A549 (cell line): ENCODE measurements around the gene CATSPERZ. TPM values are rescaled to one million over a fixed set of nuclear protein-coding genes. Genes with fewer than 3 reads are reported as not detected.

Source experiments
- ATAC-seq, 2 experiments: fragments of 200-7000 bp in 1 of 2; fragments of >200 bp in 1 of 2; cut with Nextera tagmentation in 1 of 2; cut with Tn5 transposase in 1 of 2; 3 replicates each; pipeline versions ENCODE4 v1.8.0 to v1.9.1; 2018 to 2020; ENCODE audit warnings: mild to moderate bottlenecking in 1 of 2, moderate library complexity in 1 of 2
- CTCF ChIA-PET: fragments of 300-600 bp; sonication (Branson Sonifier 250); formaldehyde crosslinking; extraction: SDS; loops from one replicate; lab custom pipeline; 2021; ENCODE audit warnings: antibody characterized with exemption, inconsistent platforms; lab: Yijun Ruan, JAX
- POLR2A ChIA-PET: fragments of 350-600 bp; formaldehyde crosslinking; extraction: SDS; loops from one replicate; lab custom pipeline; 2021; ENCODE audit warnings: antibody characterized with exemption, inconsistent platforms; lab: Yijun Ruan, JAX
- DNase-seq, 2 experiments: peaks; one replicate each; pipeline versions ENCODE4 v3.0.0 to v3.0.0-alpha.2; 2011 to 2016; ENCODE audit warnings: low read depth in 1 of 2, low spot score in 1 of 2
- FAIRE-seq: peaks from 2 replicates; lab custom pipeline; 2011; peaks lifted over from hg19 to GRCh38; lab: Jason Lieb, UNC
- H3K27ac ChIP-seq, 2 experiments: fragments of >200 bp; sonication (Bioruptor Twin); formaldehyde crosslinking; 3 replicates each; pipeline ENCODE4 v1.5.1; 2016 to 2017
- H3K4me1 ChIP-seq: fragments of >200 bp; sonication (Bioruptor Twin); formaldehyde crosslinking; 3 replicates; pipeline ENCODE4 v1.6.1; 2016
- H3K4me2 ChIP-seq: fragments of >200 bp; sonication (Bioruptor Twin); formaldehyde crosslinking; 3 replicates; pipeline ENCODE4 v1.6.1; 2016
- H3K4me3 ChIP-seq: fragments of >200 bp; sonication (Bioruptor Twin); formaldehyde crosslinking; 3 replicates; pipeline ENCODE4 v1.5.1; 2016
- H3K9me3 ChIP-seq: fragments of >200 bp; sonication (Bioruptor Twin); formaldehyde crosslinking; 3 replicates; pipeline ENCODE4 v1.6.1; 2016
- BHLHE40 ChIP-seq: IDR thresholded peaks from 2 replicates; pipeline ENCODE4 v1.6.1; 2012; ENCODE audit warnings: low read depth, low read length, inconsistent platforms
- CEBPB ChIP-seq, 2 experiments: fragments of >200 bp in 1 of 2; sonication (Bioruptor Twin) in 1 of 2; formaldehyde crosslinking in 1 of 2; IDR thresholded peaks; 2 replicates each; pipeline ENCODE4 v1.6.1; 2012 to 2016
- CHD2 ChIP-seq: fragments of 150-350 bp; IDR thresholded peaks from 2 replicates; pipeline ENCODE4 v1.6.1; 2014; ENCODE audit warnings: low read length; ENCODE audit not compliant: partially characterized antibody
- CHD4 ChIP-seq: fragments of 200-600 bp; sonication (generic); IDR thresholded peaks from 2 replicates; pipeline ENCODE4 v1.6.1; 2016; ENCODE audit warnings: antibody characterized with exemption, mild to moderate bottlenecking, borderline replicate concordance
- EHF ChIP-seq: fragments of 250-450 bp; sonication (Bioruptor Pico); IDR thresholded peaks from 2 replicates; pipeline ENCODE4 v1.5.0; 2020; ENCODE audit warnings: mild to moderate bottlenecking
- EHMT2 ChIP-seq: fragments of 200-600 bp; sonication (generic); IDR thresholded peaks from 2 replicates; pipeline ENCODE4 v1.6.1; 2016; ENCODE audit warnings: antibody characterized with exemption, low read depth, mild to moderate bottlenecking, moderate library complexity
- ESRRA ChIP-seq: fragments of 150-350 bp; IDR thresholded peaks from 2 replicates; pipeline ENCODE4 v1.6.1; 2014; ENCODE audit warnings: mild to moderate bottlenecking, low read length, borderline replicate concordance
- FOSB ChIP-seq: fragments of 250-450 bp; sonication (Bioruptor Pico); IDR thresholded peaks from 2 replicates; pipeline ENCODE4 v1.5.0; 2020; ENCODE audit warnings: mild to moderate bottlenecking, moderate library complexity
- FOSL2 ChIP-seq, 2 experiments: fragments of 450-650 bp in 1 of 2; fragments of >200 bp in 1 of 2; sonication (Bioruptor Twin) in 1 of 2; formaldehyde crosslinking; IDR thresholded peaks; 2 replicates each; pipeline versions ENCODE4 v1.5.0 to v1.6.1; 2016 to 2020; ENCODE audit warnings: mild to moderate bottlenecking in 1 of 2, moderate library complexity in 1 of 2
- GATA3 ChIP-seq: IDR thresholded peaks from 2 replicates; pipeline ENCODE4 v1.6.1; 2012; ENCODE audit warnings: borderline replicate concordance
- JUNB ChIP-seq: fragments of >200 bp; sonication (Bioruptor Twin); formaldehyde crosslinking; IDR thresholded peaks from 2 replicates; pipeline ENCODE4 v1.6.1; 2016
- KDM5A ChIP-seq: fragments of 200-600 bp; sonication (generic); IDR thresholded peaks from 2 replicates; pipeline ENCODE4 v1.6.1; 2016; ENCODE audit warnings: antibody characterized with exemption, mild to moderate bottlenecking
- MAZ ChIP-seq: fragments of 150-350 bp; IDR thresholded peaks from 2 replicates; pipeline ENCODE4 v1.6.1; 2014; ENCODE audit warnings: antibody characterized with exemption, low read depth, low read length, borderline replicate concordance
- POLR2A ChIP-seq: IDR thresholded peaks from 2 replicates; pipeline ENCODE4 v1.6.1; 2012; ENCODE audit warnings: mild to moderate bottlenecking, low read length
- POLR2AphosphoS2 ChIP-seq: conservative IDR thresholded peaks from 2 replicates; pipeline ENCODE4 v1.6.1; 2012; ENCODE audit warnings: low read length, improper control_type of control experiment, inconsistent platforms
- RARB ChIP-seq: fragments of 250-450 bp; sonication (Bioruptor Pico); IDR thresholded peaks from 2 replicates; pipeline ENCODE4 v1.8.0; 2021; ENCODE audit warnings: mild to moderate bottlenecking, moderate library complexity
- RNF2 ChIP-seq: fragments of 200-600 bp; sonication (generic); IDR thresholded peaks from 2 replicates; pipeline ENCODE4 v1.6.1; 2016; ENCODE audit warnings: low read depth, mild to moderate bottlenecking, antibody characterized with exemption, moderate library complexity, borderline replicate concordance
- SMC3 ChIP-seq: fragments of >200 bp; sonication (Bioruptor Twin); formaldehyde crosslinking; IDR thresholded peaks from 3 replicates; pipeline ENCODE4 v1.6.1; 2018; ENCODE audit warnings: inconsistent platforms
- SREBF2 ChIP-seq: fragments of 450-650 bp; IDR thresholded peaks from 2 replicates; pipeline ENCODE4 v1.6.1; 2014; ENCODE audit warnings: mild to moderate bottlenecking, moderate library complexity
- TP53 ChIP-seq: fragments of 250-450 bp; sonication (Bioruptor Pico); IDR thresholded peaks from 2 replicates; pipeline ENCODE4 v1.5.0; 2021; ENCODE audit warnings: mild to moderate bottlenecking, moderate library complexity
- ZC3H11A ChIP-seq: fragments of 450-650 bp; IDR thresholded peaks from 2 replicates; pipeline ENCODE4 v1.6.1; 2014; ENCODE audit warnings: antibody characterized with exemption, mild to moderate bottlenecking
- ZFP36 ChIP-seq: fragments of 450-650 bp; IDR thresholded peaks from 2 replicates; pipeline ENCODE4 v1.6.1; 2014; ENCODE audit warnings: borderline replicate concordance; ENCODE audit not compliant: partially characterized antibody
- WGBS: methylation state at CpG from one replicate; pipeline ENCODE4 v1.1.6; 2017; ENCODE audit errors: missing lambda C conversion rate; 5-methylcytosine and 5-hydroxymethylcytosine counted together
- polyA plus RNA-seq, 4 experiments: library from polyadenylated mRNA; depleted of rRNA in 3 of 4; stranded (reverse); fragments of >200 nt; fragmentation: RNase III in 1 of 4; extraction: RNeasy Plus Mini Kit Qiagen cat#74134 plus additional on column Dnase treatment in 1 of 4; gene quantifications; 2 replicates in 3 of 4; 3 replicates in 1 of 4; pipeline ENCODE4 v1.2.3, GENCODE V29; 2011 to 2017
- TF ChIP-seq, protein P1 (sequence below): fragments of 150-350 bp; IDR thresholded peaks from 2 replicates; pipeline ENCODE4 v1.6.1; 2014; ENCODE audit warnings: low read depth, mild to moderate bottlenecking, low read length
- TF ChIP-seq, protein P2 (sequence below): fragments of >200 bp; sonication (Bioruptor Twin); formaldehyde crosslinking; IDR thresholded peaks from 2 replicates; pipeline ENCODE4 v1.6.1; 2016
- TF ChIP-seq, protein P3 (sequence below): fragments of 450-650 bp; IDR thresholded peaks from 2 replicates; pipeline ENCODE4 v1.6.1; 2014; ENCODE audit warnings: antibody characterized with exemption
- TF ChIP-seq, protein P4 (sequence below): IDR thresholded peaks from 2 replicates; pipeline ENCODE4 v1.6.1; 2012; ENCODE audit warnings: low read depth, borderline replicate concordance

CATSPERZ gene
- polyA plus RNA-seq, 2 of the 4 experiments (the other 2 are of a cell fraction): 1.9 to 3.4 TPM

GRCh38 chr11:64253481-64253880 lies 46.7 kb upstream of the CATSPERZ start:
- 65% methylated on average over 5 of the region's 5 CpGs for WGBS
- POLR2A ChIA-PET: no interaction called here
- DNase-seq: no peak
- Histone ChIP-seq H3K9me3 (no peaks in the 10 kb centered on the region), H3K27ac (no peak overlapping the region), H3K4me2 (peak overlapping the region; percentile 98; the same call in 2 of the 3 replicates), H3K4me3 (no peak overlapping the region), H3K4me1 (peaks cover 24% of the 10 kb centered on the region)
- TF ChIP-seq EHMT2 (no peak), FOSB (CRISPR knock-in tag) (no peak), JUNB (no peak), BHLHE40 (no peak), SREBF2 (no peak), RNF2 (no peak), KDM5A (no peak), ZFP36 (no peak), TP53 (CRISPR knock-in tag) (no peak), CEBPB (IDR thresholded peaks at IDR 0.05) (no peak), CHD4 (no peak), MAZ (no peak), EHF (CRISPR knock-in tag) (no peak), ESRRA (no peak), SMC3 (no peak), CHD2 (no peak)
- TF ChIP-seq, protein P1, sequence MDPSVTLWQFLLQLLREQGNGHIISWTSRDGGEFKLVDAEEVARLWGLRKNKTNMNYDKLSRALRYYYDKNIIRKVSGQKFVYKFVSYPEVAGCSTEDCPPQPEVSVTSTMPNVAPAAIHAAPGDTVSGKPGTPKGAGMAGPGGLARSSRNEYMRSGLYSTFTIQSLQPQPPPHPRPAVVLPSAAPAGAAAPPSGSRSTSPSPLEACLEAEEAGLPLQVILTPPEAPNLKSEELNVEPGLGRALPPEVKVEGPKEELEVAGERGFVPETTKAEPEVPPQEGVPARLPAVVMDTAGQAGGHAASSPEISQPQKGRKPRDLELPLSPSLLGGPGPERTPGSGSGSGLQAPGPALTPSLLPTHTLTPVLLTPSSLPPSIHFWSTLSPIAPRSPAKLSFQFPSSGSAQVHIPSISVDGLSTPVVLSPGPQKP: no peak
- TF ChIP-seq, protein P2, sequence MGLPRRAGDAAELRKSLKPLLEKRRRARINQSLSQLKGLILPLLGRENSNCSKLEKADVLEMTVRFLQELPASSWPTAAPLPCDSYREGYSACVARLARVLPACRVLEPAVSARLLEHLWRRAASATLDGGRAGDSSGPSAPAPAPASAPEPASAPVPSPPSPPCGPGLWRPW: no peak
- FAIRE-seq: no peak
- ATAC-seq: no peak
- CTCF ChIA-PET: interaction anchor here (1.2 to 6.4 kb wide), 3 partner anchors 15 to 49 kb away, joined by 3 to 76 read pairs (median 4); partner anchors contain the start of genes CATSPERZ and ESRRA

GRCh38 chr11:64254326-64254725 lies 45.8 kb upstream of the CATSPERZ start:
- Histone ChIP-seq H3K9me3 (no peaks in the 10 kb centered on the region), H3K27ac (no peak overlapping the region), H3K4me3 (no peak overlapping the region), H3K4me2 (no peak overlapping the region), H3K4me1 (peaks cover 24% of the 10 kb centered on the region)
- ChIA-PET POLR2A (no interaction called here), CTCF (interaction anchor here (0.6 to 6.4 kb wide), 7 partner anchors 11 to 77 kb away, joined by 3 to 76 read pairs (median 3); partner anchors contain the start of genes CATSPERZ, ESRRA and FERMT3)
- DNase-seq (no peak), FAIRE-seq (no peak), ATAC-seq (no peak)
- 100% methylated on average over 2 of the region's 7 CpGs for WGBS
- TF ChIP-seq, protein P3, sequence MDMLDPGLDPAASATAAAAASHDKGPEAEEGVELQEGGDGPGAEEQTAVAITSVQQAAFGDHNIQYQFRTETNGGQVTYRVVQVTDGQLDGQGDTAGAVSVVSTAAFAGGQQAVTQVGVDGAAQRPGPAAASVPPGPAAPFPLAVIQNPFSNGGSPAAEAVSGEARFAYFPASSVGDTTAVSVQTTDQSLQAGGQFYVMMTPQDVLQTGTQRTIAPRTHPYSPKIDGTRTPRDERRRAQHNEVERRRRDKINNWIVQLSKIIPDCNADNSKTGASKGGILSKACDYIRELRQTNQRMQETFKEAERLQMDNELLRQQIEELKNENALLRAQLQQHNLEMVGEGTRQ: no peak
- no peak for TF ChIP-seq RARB (CRISPR knock-in tag)
- no peak for TF ChIP-seq POLR2AphosphoS2
- no peak for TF ChIP-seq POLR2A
- TF ChIP-seq, protein P4, sequence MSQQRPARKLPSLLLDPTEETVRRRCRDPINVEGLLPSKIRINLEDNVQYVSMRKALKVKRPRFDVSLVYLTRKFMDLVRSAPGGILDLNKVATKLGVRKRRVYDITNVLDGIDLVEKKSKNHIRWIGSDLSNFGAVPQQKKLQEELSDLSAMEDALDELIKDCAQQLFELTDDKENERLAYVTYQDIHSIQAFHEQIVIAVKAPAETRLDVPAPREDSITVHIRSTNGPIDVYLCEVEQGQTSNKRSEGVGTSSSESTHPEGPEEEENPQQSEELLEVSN: no peak
- no peak for TF ChIP-seq ZC3H11A
- TF ChIP-seq GATA3: no peak
- no peak for TF ChIP-seq FOSL2 (IDR thresholded peaks at IDR 0.05)
- TF ChIP-seq FOSL2 (CRISPR knock-in tag; IDR thresholded peaks at IDR 0.05): no peak
- TF ChIP-seq, all 56 proteins: peak for 0
